ENCODE results near the gene NKPD1.

Gene NKPD1
- 0.30 to 2.0 (median 0.79) reads per million in 9 experiments for total RNA-seq

- DNase-seq (no peak), ATAC-seq (replicated peaks) (no peak)
- Mint-ChIP-seq H3K4me1 (ENCODE audit: low read depth in 2 of 2) (peaks cover 13 to 20% of the 10 kb centered on the region in 2 donors), H3K9me3 (no peaks in the 10 kb centered on the region), H3K4me3 (no peak within 1 kb of the TSS), H3K27ac (peak within 1 kb of the TSS; percentile 16 to 74), H3K36me3 (ENCODE audit: insufficient read depth) (peaks cover 2% of the 10 kb centered on the region), H3K27me3 (peaks cover 10 to 30% of the 10 kb centered on the region in 2 donors)
Measured at GRCh38 chr19:45160870-45161737, at the start of gene NKPD1. NKPD1 (minus strand) TSS chr19:45160982; CDS start chr19:45160150, 832 bp downstream.

GRCh38 chr19:45206328-45206727 is 45.5 kb upstream of the NKPD1 start:
- H3K4me3 Mint-ChIP-seq, result no peak overlapping the region
- no peaks in the 10 kb centered on the region for H3K4me1 Mint-ChIP-seq (ENCODE audit: low read depth in 2 of 2)
- no peak overlapping the region for H3K27ac Mint-ChIP-seq
- peaks cover 0 to 3% of the 10 kb centered on the region in 2 donors for H3K27me3 Mint-ChIP-seq
- DNase-seq (no peak), ATAC-seq (replicated peaks) (no peak)
- H3K9me3 Mint-ChIP-seq, result no peaks in the 10 kb centered on the region
- peaks cover 3% of the 10 kb centered on the region for H3K36me3 Mint-ChIP-seq (ENCODE audit: insufficient read depth)

- no peaks in the 10 kb centered on the region for H3K36me3 Mint-ChIP-seq (ENCODE audit: insufficient read depth)
- ATAC-seq (replicated peaks) (no peak), DNase-seq (no peak)
- H3K9me3 Mint-ChIP-seq, result no peaks in the 10 kb centered on the region
- no peaks in the 10 kb centered on the region for H3K27me3 Mint-ChIP-seq
- H3K4me1 Mint-ChIP-seq (ENCODE audit: low read depth in 2 of 2), result no peaks in the 10 kb centered on the region
- H3K4me3 Mint-ChIP-seq, result no peak overlapping the region
- H3K27ac Mint-ChIP-seq, result no peak overlapping the region
Measured at GRCh38 chr19:45205810-45206209, 45.0 kb upstream of the NKPD1 start.

GRCh38 chr19:45202637-45203036 is 41.9 kb upstream of the NKPD1 start:
- Mint-ChIP-seq H3K27me3 (no peaks in the 10 kb centered on the region), H3K36me3 (ENCODE audit: insufficient read depth) (peaks cover under 1% of the 10 kb centered on the region), H3K4me1 (ENCODE audit: low read depth in 2 of 2) (no peaks in the 10 kb centered on the region), H3K4me3 (no peak overlapping the region), H3K27ac (peak overlapping the region in 1 of 2 donors; percentile 10), H3K9me3 (no peaks in the 10 kb centered on the region)
- DNase-seq (no peak), ATAC-seq (replicated peaks) (no peak)

- ATAC-seq (replicated peaks) (no peak), DNase-seq (no peak)
- no peak overlapping the region for H3K4me3 Mint-ChIP-seq
- no peaks in the 10 kb centered on the region for H3K4me1 Mint-ChIP-seq (ENCODE audit: low read depth in 2 of 2)
- H3K36me3 Mint-ChIP-seq (ENCODE audit: insufficient read depth), result peaks cover 6% of the 10 kb centered on the region
- no peaks in the 10 kb centered on the region for H3K9me3 Mint-ChIP-seq
- no peak overlapping the region for H3K27ac Mint-ChIP-seq
- no peaks in the 10 kb centered on the region for H3K27me3 Mint-ChIP-seq
Measured at GRCh38 chr19:45200568-45200967, 39.8 kb upstream of the NKPD1 start.

- H3K9me3 Mint-ChIP-seq, result no peaks in the 10 kb centered on the region
- no peak for ATAC-seq (replicated peaks)
Measured at GRCh38 chr19:45195764-45196163, 35.0 kb upstream of the NKPD1 start.

GRCh38 chr19:45191375-45191774 is 30.6 kb upstream of the NKPD1 start:
- H3K27me3 Mint-ChIP-seq, result no peaks in the 10 kb centered on the region
- H3K27ac Mint-ChIP-seq, result peak overlapping the region in 1 of 2 donors; percentile 51
- H3K4me1 Mint-ChIP-seq (ENCODE audit: low read depth in 2 of 2), result peaks cover 0 to 5% of the 10 kb centered on the region in 2 donors
- H3K36me3 Mint-ChIP-seq (ENCODE audit: insufficient read depth), result peaks cover 4% of the 10 kb centered on the region
- H3K4me3 Mint-ChIP-seq, result no peak overlapping the region
- DNase-seq, result no peak
- no peaks in the 10 kb centered on the region for H3K9me3 Mint-ChIP-seq
- ATAC-seq (replicated peaks), result no peak

More at GRCh38 chr19:45195764-45196163, 35.0 kb upstream of the NKPD1 start:
- no peaks in the 10 kb centered on the region for H3K4me1 Mint-ChIP-seq (ENCODE audit: low read depth in 2 of 2)
- H3K27me3 Mint-ChIP-seq, result no peaks in the 10 kb centered on the region
- H3K4me3 Mint-ChIP-seq, result no peak overlapping the region
- H3K27ac Mint-ChIP-seq, result peak overlapping the region in 1 of 2 donors; percentile 28
- DNase-seq, result no peak
- H3K36me3 Mint-ChIP-seq (ENCODE audit: insufficient read depth), result peaks cover 10% of the 10 kb centered on the region

GRCh38 chr19:45189971-45190370 is 29.2 kb upstream of the NKPD1 start:
- DNase-seq, result no peak
- Mint-ChIP-seq H3K27ac (no peak overlapping the region), H3K4me3 (no peak overlapping the region), H3K4me1 (ENCODE audit: low read depth in 2 of 2) (peaks cover 0 to 9% of the 10 kb centered on the region in 2 donors), H3K27me3 (no peaks in the 10 kb centered on the region), H3K36me3 (ENCODE audit: insufficient read depth) (peaks cover 4% of the 10 kb centered on the region), H3K9me3 (no peaks in the 10 kb centered on the region)
- ATAC-seq (replicated peaks), result no peak

- H3K27ac Mint-ChIP-seq, result no peak overlapping the region
- no peaks in the 10 kb centered on the region for H3K27me3 Mint-ChIP-seq
- H3K4me1 Mint-ChIP-seq (ENCODE audit: low read depth in 2 of 2), result peaks cover 4 to 15% of the 10 kb centered on the region in 2 donors
- H3K9me3 Mint-ChIP-seq, result no peaks in the 10 kb centered on the region
- ATAC-seq (replicated peaks) (peak; percentile 89), DNase-seq (peak in 2 of 3 experiments; percentile 19 to 21)
- no peak overlapping the region for H3K4me3 Mint-ChIP-seq
- peaks cover 10% of the 10 kb centered on the region for H3K36me3 Mint-ChIP-seq (ENCODE audit: insufficient read depth)
Measured at GRCh38 chr19:45187421-45188100, 26.8 kb upstream of the NKPD1 start.

- H3K4me1 Mint-ChIP-seq (ENCODE audit: low read depth in 2 of 2), result peaks cover 8 to 16% of the 10 kb centered on the region in 2 donors
- no peak overlapping the region for H3K4me3 Mint-ChIP-seq
- ATAC-seq (replicated peaks), result no peak
- H3K9me3 Mint-ChIP-seq, result no peaks in the 10 kb centered on the region
- DNase-seq, result no peak
- H3K27me3 Mint-ChIP-seq, result no peaks in the 10 kb centered on the region
- peak overlapping the region in 1 of 2 donors; percentile 76 for H3K27ac Mint-ChIP-seq
- peaks cover 11% of the 10 kb centered on the region for H3K36me3 Mint-ChIP-seq (ENCODE audit: insufficient read depth)
Measured at GRCh38 chr19:45186509-45187334, 25.9 kb upstream of the NKPD1 start.

GRCh38 chr19:45184115-45184514 is 23.3 kb upstream of the NKPD1 start:
- no peak overlapping the region for H3K27ac Mint-ChIP-seq
- ATAC-seq (replicated peaks) (no peak), DNase-seq (no peak)
- H3K4me3 Mint-ChIP-seq, result no peak overlapping the region
- H3K9me3 Mint-ChIP-seq, result no peaks in the 10 kb centered on the region
- peaks cover 21% of the 10 kb centered on the region for H3K36me3 Mint-ChIP-seq (ENCODE audit: insufficient read depth)
- peaks cover 26 to 28% of the 10 kb centered on the region in 2 donors for H3K4me1 Mint-ChIP-seq (ENCODE audit: low read depth in 2 of 2)
- no peaks in the 10 kb centered on the region for H3K27me3 Mint-ChIP-seq

- no peaks in the 10 kb centered on the region for H3K27me3 Mint-ChIP-seq
- peak overlapping the region in 1 of 2 donors; percentile 3 for H3K27ac Mint-ChIP-seq
- no peak overlapping the region for H3K4me3 Mint-ChIP-seq
- ATAC-seq (replicated peaks), result no peak
- DNase-seq, result no peak
- H3K9me3 Mint-ChIP-seq, result no peaks in the 10 kb centered on the region
- H3K36me3 Mint-ChIP-seq (ENCODE audit: insufficient read depth), result peaks cover 33% of the 10 kb centered on the region
- peaks cover 26 to 30% of the 10 kb centered on the region in 2 donors for H3K4me1 Mint-ChIP-seq (ENCODE audit: low read depth in 2 of 2)
Measured at GRCh38 chr19:45182758-45183157, 22.0 kb upstream of the NKPD1 start.

- Mint-ChIP-seq H3K27me3 (no peaks in the 10 kb centered on the region), H3K9me3 (no peaks in the 10 kb centered on the region), H3K4me1 (ENCODE audit: low read depth in 2 of 2) (peaks cover 25 to 26% of the 10 kb centered on the region in 2 donors), H3K27ac (peak overlapping the region; percentile 77 to 87), H3K36me3 (ENCODE audit: insufficient read depth) (peaks cover 33% of the 10 kb centered on the region), H3K4me3 (peak overlapping the region; percentile 78 to 79)
- DNase-seq, result no peak
- no peak for ATAC-seq (replicated peaks)
Measured at GRCh38 chr19:45180936-45181335, 20.2 kb upstream of the NKPD1 start.

All from effector memory CD8-positive, alpha-beta T cell (primary cell).